Measurements from ENCODE around the gene LIN7A. TPM values are rescaled to one million over a fixed set of nuclear protein-coding genes. Genes with fewer than 3 reads are reported as not detected.

LIN7A gene
- total and polyA plus RNA-seq, 2 of the 8 experiments (the other 6 are each of a cell fraction or from before 2014, with no cell fraction given) = 5.8 to 22.0 TPM

- CTCF ChIA-PET (ENCODE audit: partially characterized antibody) = interaction anchor here (0.6 kb wide), 1 partner anchor 32 kb away, joined by 3 read pairs; no protein-coding TSS in a partner anchor
- no peak overlapping the region for H3K4me2 ChIP-seq (ENCODE audit: insufficient read depth in 1 of 2, low read depth in 2 of 2, low read length in 2 of 2)
- H4K91ac ChIP-seq (replicated peaks; ENCODE audit: insufficient read length, low read length) = no peak overlapping the region
- H3K23ac ChIP-seq (ENCODE audit: insufficient read length) = no peak overlapping the region
- no peaks in the 10 kb centered on the region for H4K20me1 ChIP-seq (replicated peaks in 1 of 2; ENCODE audit: control insufficient read depth in 1 of 2, insufficient read depth in 2 of 2, low read length in 2 of 2)
- H3K9me3 ChIP-seq (ENCODE audit: insufficient read depth in 2 of 2, low read depth in 1 of 2, low read length in 1 of 2) = no peaks in the 10 kb centered on the region
- H3K36me3 ChIP-seq (ENCODE audit: control insufficient read depth in 2 of 4, insufficient read depth in 4 of 4, low read length in 3 of 4) = no peaks in the 10 kb centered on the region
- H3K9ac ChIP-seq (replicated peaks in 1 of 4; ENCODE audit: extremely low read depth in 1 of 4, low read depth in 3 of 4, low read length in 3 of 4) = no peak overlapping the region
- no peak overlapping the region for H2AFZ ChIP-seq (ENCODE audit: low read length)
- no peak overlapping the region for H3K14ac ChIP-seq (ENCODE audit: insufficient read length)
- no peak overlapping the region for H2BK15ac ChIP-seq (ENCODE audit: low read length)
- H3K79me2 ChIP-seq (ENCODE audit: control insufficient read depth in 1 of 2, insufficient read depth in 2 of 2, low read length in 2 of 2) = no peaks in the 10 kb centered on the region
- H4K8ac ChIP-seq (ENCODE audit: extremely low read depth, insufficient read depth, low read length) = no peak overlapping the region
- no peak overlapping the region for H4K5ac ChIP-seq (ENCODE audit: insufficient read length, low read depth, low read length)
- H3K4me3 ChIP-seq (ENCODE audit: extremely low read depth in 1 of 4, insufficient read depth in 2 of 4, low read depth in 3 of 4, low read length in 4 of 4) = no peak overlapping the region
- no peak for FAIRE-seq
- no peak overlapping the region for H3K18ac ChIP-seq (ENCODE audit: extremely low read depth, low read length)
- H2BK5ac ChIP-seq (ENCODE audit: low read depth, low read length) = no peak overlapping the region
- no peak for DNase-seq (ENCODE audit: low read depth in 1 of 2, low spot score in 2 of 2)
- H2AK5ac ChIP-seq (ENCODE audit: low read depth, low read length) = no peak overlapping the region
- H3K27ac ChIP-seq (ENCODE audit: low read depth, low read length) = no peak overlapping the region
- WGBS, 2 experiments (ENCODE audit: extremely low coverage in 1 of 2, insufficient coverage in 1 of 2, insufficient read length in 1 of 2, insufficient replicate concordance in 2 of 2, low coverage in 1 of 2, low lambda C conversion rate in 2 of 2, missing lambda C conversion rate in 1 of 2) = 91% methylated on average over 2 of the region's 2 CpGs; no CpG with 5 or more reads in 1 of the 2 experiments
- no peak overlapping the region for H3K4ac ChIP-seq (replicated peaks; ENCODE audit: insufficient read length, low read depth, low read length)
- H2BK120ac ChIP-seq (replicated peaks; ENCODE audit: low read depth, low read length) = no peak overlapping the region
- no peaks in the 10 kb centered on the region for H3K4me1 ChIP-seq (replicated peaks in 1 of 4; ENCODE audit: control insufficient read depth in 3 of 4, insufficient read depth in 4 of 4, low read length in 3 of 4)
- no peak overlapping the region for H2BK12ac ChIP-seq (ENCODE audit: low read depth, low read length)
- H3K79me1 ChIP-seq (ENCODE audit: low read depth, low read length) = no peaks in the 10 kb centered on the region
- H3K27me3 ChIP-seq (replicated peaks in 1 of 4; ENCODE audit: control insufficient read depth in 3 of 4, extremely low read depth in 1 of 4, insufficient read depth in 3 of 4, low read length in 3 of 4) = no peaks in the 10 kb centered on the region
- no peaks in the 10 kb centered on the region for H3K23me2 ChIP-seq (ENCODE audit: low read depth, low read length)
- no peak overlapping the region for H3K56ac ChIP-seq (replicated peaks; ENCODE audit: insufficient read length, low read depth, low read length)
- H2BK20ac ChIP-seq (ENCODE audit: low read length) = no peak overlapping the region
- no peak for TF ChIP-seq YY1 (IDR thresholded peaks at IDR 0.05; ENCODE audit: low read depth, low read length)
- POLR2A ChIA-PET (ENCODE audit: partially characterized antibody) = no interaction called here
These were observed 59.9 kb downstream of the LIN7A start for GRCh38 chr12:80877721-80878265.
